GM12878 (cell line): Measurements from ENCODE around the gene PKD1L1. TPM values are rescaled to one million over a fixed set of nuclear protein-coding genes. Genes with fewer than 3 reads are reported as not detected.

Experiments used
- ATAC-seq: fragments of 200-7000 bp; cut with Tn5 transposase; 3 replicates; pipeline ENCODE4 v1.9.1; 2020; ENCODE audit warnings: mild to moderate bottlenecking, moderate library complexity
- BruUV-seq: library from RNA; stranded (reverse); fragments of 400-500 nt; replicated peaks from 2 replicates; lab custom pipeline; 2021; lab: Mats Ljungman, UMichigan
- CTCF ChIA-PET: fragments of 300-600 bp; sonication (Branson Sonifier 250); formaldehyde crosslinking; extraction: SDS; loops from one replicate; lab custom pipeline; 2021; ENCODE audit warnings: inconsistent platforms; lab: Yijun Ruan, JAX
- POLR2A ChIA-PET: fragments of 350-600 bp; formaldehyde crosslinking; extraction: SDS; loops from one replicate; lab custom pipeline; 2021; ENCODE audit warnings: inconsistent platforms; lab: Charles Lee
- RAD21 ChIA-PET: fragments of 300-600 bp; sonication (Branson Sonifier 250); formaldehyde crosslinking; loops from one replicate; lab custom pipeline; 2023; ENCODE audit warnings: antibody characterized with exemption; ENCODE audit not compliant: unreplicated experiment; lab: Charles Lee
- SMC1A ChIA-PET: fragments of 300-600 bp; sonication (Branson Sonifier 250); formaldehyde crosslinking; loops from one replicate; lab custom pipeline; 2023; ENCODE audit not compliant: unreplicated experiment, uncharacterized antibody; lab: Charles Lee
- DNase-seq: peaks from one replicate; pipeline ENCODE4 v3.0.0-alpha.2; 2011; ENCODE audit warnings: low read depth, low spot score
- FAIRE-seq: peaks from 3 replicates; lab custom pipeline; 2011; peaks lifted over from hg19 to GRCh38; lab: Jason Lieb, UNC
- H2AFZ ChIP-seq: 2 replicates; pipeline ENCODE4 v1.6.0; 2011; ENCODE audit warnings: low read depth, low read length, control low read depth; ENCODE audit not compliant: control insufficient read depth
- H3K27ac ChIP-seq: 2 replicates; pipeline ENCODE4 v1.5.1; 2011; ENCODE audit warnings: control low read depth; ENCODE audit not compliant: control insufficient read depth, insufficient read depth
- H3K27me3 ChIP-seq, 2 experiments: replicated peaks in 1 of 2; 2 replicates each; pipeline versions ENCODE4 v1.6.0 to v1.6.1; 2011; ENCODE audit warnings: low read length in 1 of 2; ENCODE audit not compliant: control insufficient read depth in 2 of 2, insufficient read depth in 2 of 2
- H3K36me3 ChIP-seq, 2 experiments: 2 replicates each; pipeline ENCODE4 v1.5.1; 2011; ENCODE audit warnings: low read length in 1 of 2; ENCODE audit not compliant: control insufficient read depth in 2 of 2, insufficient read depth in 2 of 2
- H3K4me1 ChIP-seq: 2 replicates; pipeline ENCODE4 v1.6.1; 2011; ENCODE audit warnings: mild to moderate bottlenecking, low read length, moderate library complexity, mixed read lengths; ENCODE audit not compliant: control insufficient read depth, insufficient read depth
- H3K4me2 ChIP-seq: 2 replicates; pipeline ENCODE4 v1.6.0; 2011; ENCODE audit warnings: control low read depth; ENCODE audit not compliant: control insufficient read depth, insufficient read depth
- H3K4me3 ChIP-seq: fragments of 200-600 bp; sonication (generic); 2 replicates; pipeline ENCODE4 v1.5.1; 2016
- H3K79me2 ChIP-seq: 2 replicates; pipeline ENCODE4 v1.6.0; 2011; ENCODE audit warnings: low read length; ENCODE audit not compliant: control insufficient read depth, insufficient read depth
- H3K9ac ChIP-seq: 2 replicates; pipeline ENCODE4 v1.8.0; 2011; ENCODE audit warnings: low read length, control low read depth, mixed read lengths; ENCODE audit not compliant: control insufficient read depth, insufficient read depth
- H3K9me3 ChIP-seq: replicated peaks from 3 replicates; pipeline ENCODE4 v1.5.1; 2011; ENCODE audit warnings: mild to moderate bottlenecking, low read length; ENCODE audit not compliant: control insufficient read depth, insufficient read depth
- H4K20me1 ChIP-seq: 2 replicates; pipeline ENCODE4 v1.6.0; 2011; ENCODE audit not compliant: control insufficient read depth, insufficient read depth
- GABPA ChIP-seq: IDR thresholded peaks from 2 replicates; pipeline ENCODE4 v1.6.1; 2014; ENCODE audit warnings: antibody characterized with exemption, low read depth, mild to moderate bottlenecking, inconsistent platforms
- HCFC1 ChIP-seq: fragments of 150-350 bp; IDR thresholded peaks from 2 replicates; pipeline ENCODE4 v1.6.1; 2014; ENCODE audit warnings: low read length
- KLF5 ChIP-seq: fragments of 450-650 bp; IDR thresholded peaks from 2 replicates; pipeline ENCODE4 v1.6.1; 2014; ENCODE audit warnings: mild to moderate bottlenecking; ENCODE audit not compliant: partially characterized antibody
- NFYB ChIP-seq: IDR thresholded peaks from 2 replicates; pipeline ENCODE4 v1.6.1; 2011; ENCODE audit warnings: low read depth, mild to moderate bottlenecking, low read length, improper control_type of control experiment, moderate library complexity; ENCODE audit not compliant: insufficient read depth
- RAD51 ChIP-seq: fragments of 450-650 bp; IDR thresholded peaks from 2 replicates; pipeline ENCODE4 v1.6.1; 2016; ENCODE audit warnings: moderate library complexity, mild to moderate bottlenecking, inconsistent platforms
- SIX5 ChIP-seq: IDR thresholded peaks from 2 replicates; pipeline ENCODE4 v1.6.1; 2011; ENCODE audit warnings: mild to moderate bottlenecking, low read depth, low read length, moderate library complexity; ENCODE audit not compliant: severe bottlenecking
- TCF12 ChIP-seq: IDR thresholded peaks from 2 replicates; pipeline ENCODE4 v1.6.1; 2011; ENCODE audit warnings: low read depth, mild to moderate bottlenecking, low read length
- in situ Hi-C: fragments of 300-500 bp; cut with MboI; formaldehyde crosslinking; loops from 9 replicates; pipeline ENCODE4 v1.14.3; 2018; ENCODE audit warnings: mixed read lengths
- intact Hi-C: fragments of 100-400 bp; cut with micrococcal nuclease; formaldehyde crosslinking; loops from one replicate; pipeline ENCODE4 v1.14.2; 2022; ENCODE audit not compliant: unreplicated experiment
- polyA plus RNA-seq, 11 experiments: library from polyadenylated mRNA; depleted of rRNA in 4 of 11; unstranded in 6 of 11; stranded (reverse) in 5 of 11; fragments of >200 nt; fragmentation: Nextera tagmentation in 4 of 11; fragmentation: Illumina TruSeq in 1 of 11; extraction: Ambion mirVana in 4 of 11; extraction: Trizol in 1 of 11; gene quantifications; 1 replicate in 1 of 11; 2 replicates in 10 of 11; pipeline versions ENCODE4 v1.2.1 to v1.2.3, GENCODE V29; 2011 to 2016; ENCODE audit warnings: inconsistent platforms in 2 of 11, missing spikeins in 2 of 11, low read depth in 1 of 11
- total RNA-seq, 4 experiments: library from RNA; depleted of rRNA in 3 of 4; stranded (reverse); fragments of >200 nt in 3 of 4; fragmentation: Illumina TruSeq in 1 of 4; extraction: Trizol in 1 of 4; gene quantifications; 2 replicates each; pipeline versions ENCODE4 v1.2.1 to v1.2.3, GENCODE V29; 2013 to 2021
- TF ChIP-seq, protein P1 (sequence below): fragments of 450-650 bp; IDR thresholded peaks from 2 replicates; pipeline ENCODE4 v1.6.1; 2017; ENCODE audit warnings: mild to moderate bottlenecking
- TF ChIP-seq, protein P2 (sequence below): fragments of 450-650 bp; IDR thresholded peaks from 2 replicates; pipeline ENCODE4 v1.6.1; 2017; ENCODE audit warnings: mild to moderate bottlenecking, moderate library complexity
- TF ChIP-seq, protein P3 (sequence below): fragments of 450-650 bp; IDR thresholded peaks from 2 replicates; pipeline ENCODE4 v1.6.1; 2017; ENCODE audit warnings: borderline replicate concordance
- TF ChIP-seq, protein P4 (sequence below): IDR thresholded peaks from 2 replicates; pipeline ENCODE4 v1.6.1; 2011; ENCODE audit warnings: low read depth, low read length, improper control_type of control experiment, borderline replicate concordance
- TF ChIP-seq, protein P5 (sequence below): fragments of 450-650 bp; IDR thresholded peaks from 2 replicates; pipeline ENCODE4 v1.6.1; 2016; ENCODE audit warnings: mild to moderate bottlenecking

Gene PKD1L1
- total and polyA plus RNA-seq, 10 of the 15 experiments (the other 5 are each of a cell fraction or from before 2014, with no cell fraction given), result under 0.01 to 0.05 (median 0.02) TPM; not detected in 3

DNA sequence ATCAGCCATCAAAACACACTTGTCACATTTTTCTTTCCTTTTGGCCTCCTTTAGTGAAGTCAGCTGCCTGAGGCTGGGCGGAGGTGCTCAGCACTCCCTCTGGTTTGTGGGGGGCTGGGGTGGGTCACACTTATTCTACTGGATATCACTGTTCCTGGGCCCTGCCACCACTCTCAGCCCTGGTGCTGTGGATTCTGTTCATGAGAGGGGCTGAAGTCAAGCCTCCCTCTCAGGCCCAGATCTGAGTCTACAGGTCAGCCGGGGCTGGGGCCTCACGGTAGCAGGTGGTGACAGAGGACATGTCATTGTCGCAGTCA is 185.6 kb downstream of the PKD1L1 start (continued):
- TF ChIP-seq, protein P1, sequence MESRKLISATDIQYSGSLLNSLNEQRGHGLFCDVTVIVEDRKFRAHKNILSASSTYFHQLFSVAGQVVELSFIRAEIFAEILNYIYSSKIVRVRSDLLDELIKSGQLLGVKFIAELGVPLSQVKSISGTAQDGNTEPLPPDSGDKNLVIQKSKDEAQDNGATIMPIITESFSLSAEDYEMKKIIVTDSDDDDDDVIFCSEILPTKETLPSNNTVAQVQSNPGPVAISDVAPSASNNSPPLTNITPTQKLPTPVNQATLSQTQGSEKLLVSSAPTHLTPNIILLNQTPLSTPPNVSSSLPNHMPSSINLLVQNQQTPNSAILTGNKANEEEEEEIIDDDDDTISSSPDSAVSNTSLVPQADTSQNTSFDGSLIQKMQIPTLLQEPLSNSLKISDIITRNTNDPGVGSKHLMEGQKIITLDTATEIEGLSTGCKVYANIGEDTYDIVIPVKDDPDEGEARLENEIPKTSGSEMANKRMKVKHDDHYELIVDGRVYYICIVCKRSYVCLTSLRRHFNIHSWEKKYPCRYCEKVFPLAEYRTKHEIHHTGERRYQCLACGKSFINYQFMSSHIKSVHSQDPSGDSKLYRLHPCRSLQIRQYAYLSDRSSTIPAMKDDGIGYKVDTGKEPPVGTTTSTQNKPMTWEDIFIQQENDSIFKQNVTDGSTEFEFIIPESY, result no peak
- no peak for TF ChIP-seq NFYB
- TF ChIP-seq, protein P2, sequence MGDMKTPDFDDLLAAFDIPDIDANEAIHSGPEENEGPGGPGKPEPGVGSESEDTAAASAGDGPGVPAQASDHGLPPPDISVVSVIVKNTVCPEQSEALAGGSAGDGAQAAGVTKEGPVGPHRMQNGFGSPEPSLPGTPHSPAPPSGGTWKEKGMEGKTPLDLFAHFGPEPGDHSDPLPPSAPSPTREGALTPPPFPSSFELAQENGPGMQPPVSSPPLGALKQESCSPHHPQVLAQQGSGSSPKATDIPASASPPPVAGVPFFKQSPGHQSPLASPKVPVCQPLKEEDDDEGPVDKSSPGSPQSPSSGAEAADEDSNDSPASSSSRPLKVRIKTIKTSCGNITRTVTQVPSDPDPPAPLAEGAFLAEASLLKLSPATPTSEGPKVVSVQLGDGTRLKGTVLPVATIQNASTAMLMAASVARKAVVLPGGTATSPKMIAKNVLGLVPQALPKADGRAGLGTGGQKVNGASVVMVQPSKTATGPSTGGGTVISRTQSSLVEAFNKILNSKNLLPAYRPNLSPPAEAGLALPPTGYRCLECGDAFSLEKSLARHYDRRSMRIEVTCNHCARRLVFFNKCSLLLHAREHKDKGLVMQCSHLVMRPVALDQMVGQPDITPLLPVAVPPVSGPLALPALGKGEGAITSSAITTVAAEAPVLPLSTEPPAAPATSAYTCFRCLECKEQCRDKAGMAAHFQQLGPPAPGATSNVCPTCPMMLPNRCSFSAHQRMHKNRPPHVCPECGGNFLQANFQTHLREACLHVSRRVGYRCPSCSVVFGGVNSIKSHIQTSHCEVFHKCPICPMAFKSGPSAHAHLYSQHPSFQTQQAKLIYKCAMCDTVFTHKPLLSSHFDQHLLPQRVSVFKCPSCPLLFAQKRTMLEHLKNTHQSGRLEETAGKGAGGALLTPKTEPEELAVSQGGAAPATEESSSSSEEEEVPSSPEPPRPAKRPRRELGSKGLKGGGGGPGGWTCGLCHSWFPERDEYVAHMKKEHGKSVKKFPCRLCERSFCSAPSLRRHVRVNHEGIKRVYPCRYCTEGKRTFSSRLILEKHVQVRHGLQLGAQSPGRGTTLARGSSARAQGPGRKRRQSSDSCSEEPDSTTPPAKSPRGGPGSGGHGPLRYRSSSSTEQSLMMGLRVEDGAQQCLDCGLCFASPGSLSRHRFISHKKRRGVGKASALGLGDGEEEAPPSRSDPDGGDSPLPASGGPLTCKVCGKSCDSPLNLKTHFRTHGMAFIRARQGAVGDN, result no peak
- TF ChIP-seq, protein P3, sequence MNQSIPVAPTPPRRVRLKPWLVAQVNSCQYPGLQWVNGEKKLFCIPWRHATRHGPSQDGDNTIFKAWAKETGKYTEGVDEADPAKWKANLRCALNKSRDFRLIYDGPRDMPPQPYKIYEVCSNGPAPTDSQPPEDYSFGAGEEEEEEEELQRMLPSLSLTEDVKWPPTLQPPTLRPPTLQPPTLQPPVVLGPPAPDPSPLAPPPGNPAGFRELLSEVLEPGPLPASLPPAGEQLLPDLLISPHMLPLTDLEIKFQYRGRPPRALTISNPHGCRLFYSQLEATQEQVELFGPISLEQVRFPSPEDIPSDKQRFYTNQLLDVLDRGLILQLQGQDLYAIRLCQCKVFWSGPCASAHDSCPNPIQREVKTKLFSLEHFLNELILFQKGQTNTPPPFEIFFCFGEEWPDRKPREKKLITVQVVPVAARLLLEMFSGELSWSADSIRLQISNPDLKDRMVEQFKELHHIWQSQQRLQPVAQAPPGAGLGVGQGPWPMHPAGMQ, result no peak
- no peak for TF ChIP-seq KLF5
- TF ChIP-seq, all 136 proteins: peak for 0

DNA sequence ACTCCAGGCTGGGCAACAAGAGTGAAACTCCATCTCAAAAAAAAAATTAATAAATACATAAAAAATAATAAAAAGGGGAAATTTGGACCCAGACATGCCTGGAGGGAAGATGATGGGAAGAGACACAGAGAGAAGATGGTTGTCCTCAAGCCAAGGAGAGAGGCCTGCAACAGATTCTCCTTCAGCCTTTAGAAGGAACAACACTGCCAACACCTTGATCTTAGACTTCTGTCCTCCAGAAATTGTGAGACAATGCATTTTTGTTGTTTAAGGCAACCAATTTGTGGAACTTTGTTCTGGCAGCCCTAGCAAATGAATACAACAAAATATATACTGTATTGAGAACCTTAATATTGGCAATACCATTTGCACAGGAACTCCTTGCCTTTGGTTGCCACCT is 186.1 kb downstream of the PKD1L1 start:
- ChIA-PET SMC1A (no interaction called here), POLR2A (no interaction called here), RAD21 (no interaction called here), CTCF (no interaction called here)
- H3K79me2 ChIP-seq, result no peaks in the 10 kb centered on the region
- H3K4me2 ChIP-seq, result no peak overlapping the region
- H3K9me3 ChIP-seq, result no peaks in the 10 kb centered on the region
- no peak overlapping the region for H3K27ac ChIP-seq
- DNase-seq (no peak), ATAC-seq (no peak), FAIRE-seq (no peak)
- no peaks in the 10 kb centered on the region for H4K20me1 ChIP-seq
- H3K4me3 ChIP-seq, result no peak overlapping the region
- no peaks in the 10 kb centered on the region for H3K36me3 ChIP-seq
- no peaks in the 10 kb centered on the region for H3K27me3 ChIP-seq
- no peak overlapping the region for H2AFZ ChIP-seq
- intact Hi-C loops, result no loop called here
- H3K4me1 ChIP-seq, result no peaks in the 10 kb centered on the region
- in situ Hi-C loops, result no loop called here
- no TSS peak for BruUV-seq
- H3K9ac ChIP-seq, result no peak overlapping the region
- TF ChIP-seq RAD51 (no peak), TCF12 (no peak), GABPA (no peak), HCFC1 (no peak), SIX5 (no peak)
- TF ChIP-seq, protein P1, result no peak
- TF ChIP-seq, protein P4, sequence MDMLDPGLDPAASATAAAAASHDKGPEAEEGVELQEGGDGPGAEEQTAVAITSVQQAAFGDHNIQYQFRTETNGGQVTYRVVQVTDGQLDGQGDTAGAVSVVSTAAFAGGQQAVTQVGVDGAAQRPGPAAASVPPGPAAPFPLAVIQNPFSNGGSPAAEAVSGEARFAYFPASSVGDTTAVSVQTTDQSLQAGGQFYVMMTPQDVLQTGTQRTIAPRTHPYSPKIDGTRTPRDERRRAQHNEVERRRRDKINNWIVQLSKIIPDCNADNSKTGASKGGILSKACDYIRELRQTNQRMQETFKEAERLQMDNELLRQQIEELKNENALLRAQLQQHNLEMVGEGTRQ, result no peak
- TF ChIP-seq, protein P5, sequence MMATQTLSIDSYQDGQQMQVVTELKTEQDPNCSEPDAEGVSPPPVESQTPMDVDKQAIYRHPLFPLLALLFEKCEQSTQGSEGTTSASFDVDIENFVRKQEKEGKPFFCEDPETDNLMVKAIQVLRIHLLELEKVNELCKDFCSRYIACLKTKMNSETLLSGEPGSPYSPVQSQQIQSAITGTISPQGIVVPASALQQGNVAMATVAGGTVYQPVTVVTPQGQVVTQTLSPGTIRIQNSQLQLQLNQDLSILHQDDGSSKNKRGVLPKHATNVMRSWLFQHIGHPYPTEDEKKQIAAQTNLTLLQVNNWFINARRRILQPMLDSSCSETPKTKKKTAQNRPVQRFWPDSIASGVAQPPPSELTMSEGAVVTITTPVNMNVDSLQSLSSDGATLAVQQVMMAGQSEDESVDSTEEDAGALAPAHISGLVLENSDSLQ, result no peak
